ENCODE results near the gene LDLRAD4. TPM values are rescaled to one million over a fixed set of nuclear protein-coding genes. Genes with fewer than 3 reads are reported as not detected.

LDLRAD4 gene
- total RNA-seq, 1 donor from 2014 or later, result 1.4 TPM

GRCh38 chr18:13452388-13452811 lies 233.8 kb downstream of the LDLRAD4 start:
- peaks cover 47% of the 10 kb centered on the region for H3K27me3 Mint-ChIP-seq (ENCODE audit: low read depth)
- peaks cover 17% of the 10 kb centered on the region for H3K4me1 Mint-ChIP-seq
- H3K4me3 Mint-ChIP-seq, result no peak overlapping the region
- TF ChIP-seq, protein P1, sequence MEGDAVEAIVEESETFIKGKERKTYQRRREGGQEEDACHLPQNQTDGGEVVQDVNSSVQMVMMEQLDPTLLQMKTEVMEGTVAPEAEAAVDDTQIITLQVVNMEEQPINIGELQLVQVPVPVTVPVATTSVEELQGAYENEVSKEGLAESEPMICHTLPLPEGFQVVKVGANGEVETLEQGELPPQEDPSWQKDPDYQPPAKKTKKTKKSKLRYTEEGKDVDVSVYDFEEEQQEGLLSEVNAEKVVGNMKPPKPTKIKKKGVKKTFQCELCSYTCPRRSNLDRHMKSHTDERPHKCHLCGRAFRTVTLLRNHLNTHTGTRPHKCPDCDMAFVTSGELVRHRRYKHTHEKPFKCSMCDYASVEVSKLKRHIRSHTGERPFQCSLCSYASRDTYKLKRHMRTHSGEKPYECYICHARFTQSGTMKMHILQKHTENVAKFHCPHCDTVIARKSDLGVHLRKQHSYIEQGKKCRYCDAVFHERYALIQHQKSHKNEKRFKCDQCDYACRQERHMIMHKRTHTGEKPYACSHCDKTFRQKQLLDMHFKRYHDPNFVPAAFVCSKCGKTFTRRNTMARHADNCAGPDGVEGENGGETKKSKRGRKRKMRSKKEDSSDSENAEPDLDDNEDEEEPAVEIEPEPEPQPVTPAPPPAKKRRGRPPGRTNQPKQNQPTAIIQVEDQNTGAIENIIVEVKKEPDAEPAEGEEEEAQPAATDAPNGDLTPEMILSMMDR (conservative IDR thresholded peaks at IDR 0.05), result no peak
- H3K9me3 Mint-ChIP-seq, result no peaks in the 10 kb centered on the region
- H3K36me3 Mint-ChIP-seq (ENCODE audit: low read depth), result no peaks in the 10 kb centered on the region
- no peak for DNase-seq (ENCODE audit: low read depth, low spot score)
- no peak overlapping the region for H3K27ac Mint-ChIP-seq (ENCODE audit: unreplicated experiment)

GRCh38 chr18:13452871-13453680 lies 234.5 kb downstream of the LDLRAD4 start:
- TF ChIP-seq, protein P1 (conservative IDR thresholded peaks at IDR 0.05), result no peak
- Mint-ChIP-seq H3K4me3 (no peak overlapping the region), H3K9me3 (no peaks in the 10 kb centered on the region), H3K4me1 (peaks cover 10% of the 10 kb centered on the region), H3K27ac (ENCODE audit: unreplicated experiment) (no peak overlapping the region), H3K27me3 (ENCODE audit: low read depth) (peaks cover 47% of the 10 kb centered on the region), H3K36me3 (ENCODE audit: low read depth) (no peaks in the 10 kb centered on the region)
- DNase-seq (ENCODE audit: low read depth, low spot score), result no peak

- Mint-ChIP-seq H3K4me3 (no peak overlapping the region), H3K9me3 (no peaks in the 10 kb centered on the region), H3K27ac (ENCODE audit: unreplicated experiment) (no peak overlapping the region), H3K4me1 (peaks cover 9% of the 10 kb centered on the region), H3K27me3 (ENCODE audit: low read depth) (peaks cover 47% of the 10 kb centered on the region), H3K36me3 (ENCODE audit: low read depth) (no peaks in the 10 kb centered on the region)
- TF ChIP-seq, protein P1 (conservative IDR thresholded peaks at IDR 0.05), result no peak
- no peak for DNase-seq (ENCODE audit: low read depth, low spot score)
Observed at GRCh38 chr18:13453714-13454113, 235.2 kb downstream of the LDLRAD4 start.

DNA sequence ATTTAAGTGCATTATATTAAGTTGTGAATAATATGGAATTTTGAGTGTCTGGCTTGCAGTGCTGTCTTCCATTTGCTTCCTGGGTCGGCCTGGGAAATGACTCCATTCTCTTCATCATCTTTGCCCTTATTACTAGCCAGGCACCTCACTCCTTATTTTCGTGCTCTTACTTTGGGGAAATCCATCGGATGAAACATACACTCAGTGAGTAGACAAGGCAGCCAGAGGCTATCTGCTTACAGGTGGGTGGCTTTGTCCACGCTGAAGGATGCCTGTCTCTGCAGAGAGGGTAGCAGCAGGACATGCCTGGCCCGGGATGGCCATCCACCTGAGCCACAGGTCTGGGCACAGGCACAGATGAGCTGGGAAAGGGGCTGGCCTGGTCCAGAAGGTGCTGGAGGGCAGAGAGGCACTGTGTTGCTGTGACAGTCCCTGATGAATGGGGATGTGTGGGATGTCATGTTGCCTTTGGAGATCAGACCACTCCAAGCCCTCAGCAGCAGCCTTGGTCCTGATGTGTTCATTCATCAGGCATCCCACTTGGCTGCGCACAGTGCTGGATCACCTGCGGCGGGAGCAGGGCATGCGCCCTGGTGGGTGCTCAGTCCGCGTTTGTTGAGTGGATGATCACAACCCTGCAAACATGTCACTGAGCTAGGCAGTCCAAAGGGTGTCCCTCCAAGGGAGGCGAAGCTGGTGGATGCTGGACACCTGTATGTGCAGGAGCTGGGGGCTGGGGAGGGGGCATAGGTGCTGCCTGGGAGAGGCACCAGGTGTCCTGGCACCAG lies 236.0 kb downstream of the LDLRAD4 start:
- peaks cover 47% of the 10 kb centered on the region for H3K27me3 Mint-ChIP-seq (ENCODE audit: low read depth)
- no peak for DNase-seq (ENCODE audit: low read depth, low spot score)
- no peak overlapping the region for H3K4me3 Mint-ChIP-seq
- no peaks in the 10 kb centered on the region for H3K36me3 Mint-ChIP-seq (ENCODE audit: low read depth)
- no peaks in the 10 kb centered on the region for H3K9me3 Mint-ChIP-seq
- H3K4me1 Mint-ChIP-seq, result peaks cover 9% of the 10 kb centered on the region
- no peak overlapping the region for H3K27ac Mint-ChIP-seq (ENCODE audit: unreplicated experiment)
- TF ChIP-seq, protein P1 (conservative IDR thresholded peaks at IDR 0.05), result no peak

GRCh38 chr18:13455471-13455870 lies 236.9 kb downstream of the LDLRAD4 start:
- no peak overlapping the region for H3K27ac Mint-ChIP-seq (ENCODE audit: unreplicated experiment)
- peaks cover 44% of the 10 kb centered on the region for H3K27me3 Mint-ChIP-seq (ENCODE audit: low read depth)
- H3K4me1 Mint-ChIP-seq, result peaks cover 9% of the 10 kb centered on the region
- H3K36me3 Mint-ChIP-seq (ENCODE audit: low read depth), result no peaks in the 10 kb centered on the region
- H3K4me3 Mint-ChIP-seq, result no peak overlapping the region
- DNase-seq (ENCODE audit: low read depth, low spot score), result no peak
- TF ChIP-seq, protein P1 (conservative IDR thresholded peaks at IDR 0.05), result no peak
- H3K9me3 Mint-ChIP-seq, result no peaks in the 10 kb centered on the region

Data from neural crest cell (in vitro differentiated cells).